SK-N-SH (cell line): ENCODE data around the gene ZCCHC2.

Experiments used
- CHD2 ChIP-seq: fragments of 150-350 bp; IDR thresholded peaks from 2 replicates; pipeline ENCODE4 v1.6.1; 2018; ENCODE audit warnings: low read length; ENCODE audit not compliant: partially characterized antibody
- CTCF ChIP-seq: fragments of 200-600 bp; sonication (generic); IDR thresholded peaks from 2 replicates; pipeline ENCODE4 v1.6.1; 2017; ENCODE audit warnings: antibody characterized with exemption, mild to moderate bottlenecking, moderate library complexity
- JUND ChIP-seq: IDR thresholded peaks from 2 replicates; pipeline ENCODE4 v1.4.0; 2012
- TAF1 ChIP-seq: IDR thresholded peaks from 2 replicates; pipeline ENCODE4 v1.6.1; 2012; ENCODE audit warnings: low read depth, mild to moderate bottlenecking, low read length, moderate library complexity, borderline replicate concordance

GRCh38 chr18:62590799-62591590 lies 68.2 kb downstream of the ZCCHC2 start:
- TF ChIP-seq TAF1, result no peak
- TF ChIP-seq JUND, result no peak
- no peak for TF ChIP-seq CTCF
- TF ChIP-seq CHD2, result no peak
